Measurements from ENCODE around the gene TMCC2. TPM values are rescaled to one million over a fixed set of nuclear protein-coding genes. Genes with fewer than 3 reads are reported as not detected.
"Not testable (repeated sequence)": the region's sequence is repeated elsewhere in the genome, so short reads cannot be mapped to it uniquely, and the experiment has no call there.

TMCC2 gene
- polyA plus RNA-seq, 1 donor = 11.8 TPM

- DNase-seq = no peak
These were observed 55.8 kb downstream of the TMCC2 start for GRCh38 chr1:205283270-205284147.

GRCh38 chr1:205284420-205285144, 56.8 kb downstream of the TMCC2 start:
- peak; percentile 42 for DNase-seq

- DNase-seq = no peak
These were observed 57.8 kb downstream of the TMCC2 start for GRCh38 chr1:205285381-205286101.

GRCh38 chr1:205286335-205286950, 58.7 kb downstream of the TMCC2 start:
- no peak for DNase-seq

- no peak for DNase-seq
These were observed 59.3 kb downstream of the TMCC2 start for GRCh38 chr1:205287076-205287475.

GRCh38 chr1:205287767-205288559, 60.2 kb downstream of the TMCC2 start:
- no peak for DNase-seq

GRCh38 chr1:205291596-205291995, 63.9 kb downstream of the TMCC2 start:
- DNase-seq = no peak

- no peak for DNase-seq
These were observed 65.8 kb downstream of the TMCC2 start for GRCh38 chr1:205293350-205294074.

- DNase-seq = no peak
These were observed 66.6 kb downstream of the TMCC2 start for GRCh38 chr1:205294175-205294917.

- DNase-seq = no peak
These were observed 67.2 kb downstream of the TMCC2 start for GRCh38 chr1:205294934-205295333.

GRCh38 chr1:205296154-205296553, 68.4 kb downstream of the TMCC2 start:
- no peak for DNase-seq

- DNase-seq = not testable (repeated sequence)
These were observed 69.9 kb downstream of the TMCC2 start for GRCh38 chr1:205297546-205298177.

- DNase-seq = no peak
These were observed 70.6 kb downstream of the TMCC2 start for GRCh38 chr1:205298191-205298994.

- no peak for DNase-seq
These were observed 72.4 kb downstream of the TMCC2 start for GRCh38 chr1:205300149-205300548.

- DNase-seq = no peak
These were observed 73.6 kb downstream of the TMCC2 start for GRCh38 chr1:205301205-205301821.

GRCh38 chr1:205301842-205302588, 74.3 kb downstream of the TMCC2 start:
- no peak for DNase-seq

GRCh38 chr1:205303247-205303888, 75.6 kb downstream of the TMCC2 start:
- DNase-seq = no peak
